A549 (cell line): ENCODE results near the gene LBX2.

Experiments used
- CHD2 ChIP-seq: fragments of 150-350 bp; IDR thresholded peaks from 2 replicates; pipeline ENCODE4 v1.6.1; 2014; ENCODE audit warnings: low read length; ENCODE audit not compliant: partially characterized antibody
- CHD4 ChIP-seq: fragments of 200-600 bp; sonication (generic); IDR thresholded peaks from 2 replicates; pipeline ENCODE4 v1.6.1; 2016; ENCODE audit warnings: antibody characterized with exemption, mild to moderate bottlenecking, borderline replicate concordance
- CTCF ChIP-seq: fragments of >200 bp; sonication (Bioruptor Twin); formaldehyde crosslinking; IDR thresholded peaks from 3 replicates; pipeline ENCODE4 v1.5.1; 2016
- JUN ChIP-seq, 2 experiments: fragments of >200 bp; sonication (Bioruptor Twin); formaldehyde crosslinking; IDR thresholded peaks; 2 replicates in 1 of 2; 3 replicates in 1 of 2; pipeline ENCODE4 v1.6.1; 2016 to 2017
- PHF8 ChIP-seq: fragments of 200-600 bp; sonication (generic); IDR thresholded peaks from 2 replicates; pipeline ENCODE4 v1.6.1; 2016; ENCODE audit warnings: low read depth, mild to moderate bottlenecking, antibody characterized with exemption, moderate library complexity, borderline replicate concordance
- POLR2A ChIP-seq: IDR thresholded peaks from 2 replicates; pipeline ENCODE4 v1.6.1; 2012; ENCODE audit warnings: mild to moderate bottlenecking, low read length
- RAD21 ChIP-seq, 2 experiments: fragments of >200 bp in 1 of 2; sonication (Bioruptor Twin) in 1 of 2; formaldehyde crosslinking in 1 of 2; IDR thresholded peaks in 1 of 2; conservative IDR thresholded peaks in 1 of 2; 2 replicates in 1 of 2; 3 replicates in 1 of 2; pipeline ENCODE4 v1.6.1; 2012 to 2018; ENCODE audit warnings: inconsistent platforms in 1 of 2

- TF ChIP-seq POLR2A = no peak
- no peak for TF ChIP-seq CHD4
- no peak for TF ChIP-seq CTCF
- TF ChIP-seq CHD2 = no peak
- TF ChIP-seq RAD21 (conservative IDR thresholded peaks at IDR 0.05 in 1 of 2, IDR thresholded peaks at IDR 0.05 in 1 of 2) = no peak
- TF ChIP-seq PHF8 = no peak; the same call in 1 of the 2 replicates
- TF ChIP-seq JUN (IDR thresholded peaks at IDR 0.05) = no peak
These were observed 26.5 kb downstream of the LBX2 start for GRCh38 chr2:74472945-74473258.
